Muscle of leg (tissue), 11 donors: ENCODE results near the gene MMS19. TPM values are rescaled to one million over a fixed set of nuclear protein-coding genes. Genes with fewer than 3 reads are reported as not detected.
"Not testable (repeated sequence)": the region's sequence is repeated elsewhere in the genome, so short reads cannot be mapped to it uniquely, and the experiment has no call there.

ENCODE experiments used
- DNase-seq: peaks from one replicate; pipeline ENCODE4 v3.0.0; 2013
- H3K27ac ChIP-seq: one replicate; pipeline ENCODE4 v1.5.1; 2013; ENCODE audit warnings: mild to moderate bottlenecking, low read length, control low read depth
- H3K27me3 ChIP-seq: one replicate; pipeline ENCODE4 v1.6.1; 2013; ENCODE audit warnings: low read length; ENCODE audit not compliant: control insufficient read depth, insufficient read depth
- H3K36me3 ChIP-seq: one replicate; pipeline ENCODE4 v1.6.1; 2013; ENCODE audit warnings: low read length; ENCODE audit not compliant: control insufficient read depth, insufficient read depth
- H3K4me1 ChIP-seq: one replicate; pipeline ENCODE4 v1.6.1; 2013; ENCODE audit warnings: low read length; ENCODE audit not compliant: control insufficient read depth, insufficient read depth
- H3K4me3 ChIP-seq: one replicate; pipeline ENCODE4 v1.5.1; 2013; ENCODE audit warnings: low read length, control low read depth
- H3K9me3 ChIP-seq: replicated peaks from 2 replicates; pipeline ENCODE4 v1.6.1; 2013; ENCODE audit warnings: low read depth, low read length; ENCODE audit not compliant: control insufficient read depth
- WGBS: methylation state at CpG from one replicate; pipeline ENCODE4 v1.1.5; 2013; ENCODE audit warnings: missing lambda C conversion rate; ENCODE audit not compliant: insufficient coverage; 5-methylcytosine and 5-hydroxymethylcytosine counted together
- polyA plus RNA-seq, 8 donors: library from polyadenylated mRNA; unstranded; fragments of 120-200 nt; gene quantifications; one replicate each; pipeline versions ENCODE4 v1.2.1 to v1.2.3, GENCODE V29; 2013; ENCODE audit warnings: inconsistent platforms in 1 of 8, low replicate concordance in 1 of 8; ENCODE audit not compliant: insufficient read length in 8 of 8, insufficient read depth in 1 of 8
- total RNA-seq: library from RNA; stranded (reverse); fragments of 120-200 nt; gene quantifications from one replicate; pipeline ENCODE4 v1.2.4, GENCODE V29; 2013

MMS19 gene
- total and polyA plus RNA-seq, 9 donors = 51.9 to 70.8 (median 64.9) TPM

DNA sequence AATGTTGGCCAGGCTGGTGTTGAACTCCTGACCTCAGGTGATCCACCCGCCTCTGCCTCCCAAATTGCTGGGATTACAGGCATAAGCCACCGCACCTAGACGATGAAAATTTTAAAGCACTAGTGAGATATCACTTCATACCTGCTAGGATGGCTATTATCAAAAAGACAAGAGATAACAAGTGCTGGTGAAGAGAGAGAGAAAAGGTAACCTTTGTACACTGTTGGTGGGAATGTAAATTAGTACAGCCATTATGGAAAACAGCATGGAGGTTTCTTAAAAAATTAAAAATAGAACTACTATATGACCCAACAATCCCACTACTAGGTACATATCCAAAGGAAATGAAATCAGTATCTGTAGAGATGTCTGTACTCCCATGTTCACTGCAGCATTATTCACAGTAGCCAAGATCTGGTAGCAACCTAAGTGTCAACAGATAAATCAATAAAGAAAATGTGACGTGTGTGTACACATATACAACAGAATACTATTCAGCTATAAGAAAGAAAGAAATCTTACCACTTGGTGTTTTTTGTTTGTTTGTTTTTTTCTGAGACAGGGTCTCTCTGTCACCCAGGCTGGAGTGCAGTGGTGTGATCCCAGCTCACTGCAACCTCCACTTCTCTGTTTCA is 12.5 kb downstream of the MMS19 start:
- DNase-seq = no peak
- H3K4me1 ChIP-seq = peaks cover 12% of the 10 kb centered on the region
- H3K27me3 ChIP-seq = no peaks in the 10 kb centered on the region
- WGBS = no CpG with 5 or more reads among the region's 4 CpGs
- H3K27ac ChIP-seq = no peak overlapping the region
- no peak overlapping the region for H3K4me3 ChIP-seq
- no peaks in the 10 kb centered on the region for H3K9me3 ChIP-seq
- peaks cover 22% of the 10 kb centered on the region for H3K36me3 ChIP-seq

DNA sequence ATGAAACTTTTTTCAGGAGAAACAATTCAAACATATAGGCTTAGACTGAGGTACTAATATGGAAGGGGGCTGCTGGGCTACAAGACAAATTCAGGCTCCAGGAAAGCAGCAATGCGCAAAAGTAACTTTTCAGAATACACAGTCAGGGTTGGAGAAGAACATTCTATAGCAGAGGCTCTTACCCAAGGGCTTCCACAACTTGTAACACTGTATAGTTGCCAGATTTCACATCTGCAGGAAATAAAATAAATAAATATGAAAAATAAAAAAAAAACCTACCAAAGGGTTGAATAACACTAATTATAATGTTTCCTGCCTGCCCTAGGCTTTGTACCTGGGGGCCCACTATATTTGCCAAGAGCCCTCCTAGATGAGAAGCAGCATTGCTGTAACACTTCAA is 14.3 kb downstream of the MMS19 start:
- H3K27ac ChIP-seq = peak overlapping the region; percentile 57
- H3K4me1 ChIP-seq = peaks cover 4% of the 10 kb centered on the region
- H3K4me3 ChIP-seq = no peak overlapping the region
- peaks cover 38% of the 10 kb centered on the region for H3K36me3 ChIP-seq
- WGBS = 60% methylated on average over 1 of the region's 1 CpG
- H3K27me3 ChIP-seq = no peaks in the 10 kb centered on the region
- peak; percentile 81 for DNase-seq
- no peaks in the 10 kb centered on the region for H3K9me3 ChIP-seq

DNA sequence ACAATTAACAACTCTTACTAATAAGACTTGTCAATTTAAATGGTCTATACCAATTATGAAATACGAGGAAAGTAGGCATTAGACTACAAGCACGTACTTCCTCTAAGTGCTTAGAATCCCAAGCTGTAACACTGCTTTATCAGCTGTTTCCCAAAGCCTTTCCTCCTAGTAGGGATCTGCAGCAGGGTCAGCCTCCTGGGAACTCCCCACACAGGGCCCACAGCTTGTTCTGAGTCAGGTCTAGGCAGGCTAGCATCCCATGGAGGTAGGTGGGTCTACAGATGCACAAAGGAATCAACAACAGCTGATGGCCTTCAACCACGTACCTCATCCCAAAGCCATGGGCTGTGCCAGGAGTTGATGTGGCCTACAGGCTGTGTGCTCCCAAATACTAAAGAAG is 14.7 kb downstream of the MMS19 start:
- DNase-seq = no peak
- peaks cover 4% of the 10 kb centered on the region for H3K4me1 ChIP-seq
- H3K4me3 ChIP-seq = no peak overlapping the region
- no peaks in the 10 kb centered on the region for H3K27me3 ChIP-seq
- H3K9me3 ChIP-seq = no peaks in the 10 kb centered on the region
- H3K27ac ChIP-seq = peak overlapping the region; percentile 57
- peaks cover 41% of the 10 kb centered on the region for H3K36me3 ChIP-seq
- WGBS = no CpG with 5 or more reads among the region's 3 CpGs

DNA sequence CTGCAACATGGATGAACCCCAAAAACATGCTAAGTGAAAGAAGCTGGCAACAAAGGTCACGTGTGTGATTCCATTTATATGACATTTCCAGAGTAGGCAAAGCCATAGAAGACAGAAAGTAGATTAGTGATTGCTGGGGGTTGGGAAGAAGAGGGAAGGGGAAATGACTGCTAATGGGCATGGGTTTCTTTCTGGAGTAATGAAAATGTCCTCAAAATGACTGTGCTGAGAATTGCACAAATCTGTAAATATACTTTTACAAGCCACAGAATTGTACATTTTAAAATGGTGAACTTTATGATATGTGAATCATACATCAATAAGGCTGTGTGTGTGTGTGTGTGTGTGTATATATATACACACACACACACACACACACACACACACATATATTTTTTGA is 15.8 kb downstream of the MMS19 start:
- DNase-seq = no peak
- H3K4me3 ChIP-seq = no peak overlapping the region
- WGBS = 80% methylated on average over 1 of the region's 1 CpG
- no peaks in the 10 kb centered on the region for H3K9me3 ChIP-seq
- H3K36me3 ChIP-seq = peaks cover 50% of the 10 kb centered on the region
- H3K4me1 ChIP-seq = peaks cover 4% of the 10 kb centered on the region
- no peak overlapping the region for H3K27ac ChIP-seq
- no peaks in the 10 kb centered on the region for H3K27me3 ChIP-seq

GRCh38 chr10:97481071-97481470 is 17.2 kb downstream of the MMS19 start:
- Histone ChIP-seq H3K9me3 (no peaks in the 10 kb centered on the region), H3K4me1 (peaks cover 4% of the 10 kb centered on the region), H3K4me3 (no peak overlapping the region), H3K36me3 (peaks cover 63% of the 10 kb centered on the region), H3K27ac (no peak overlapping the region), H3K27me3 (no peaks in the 10 kb centered on the region)
- no peak for DNase-seq
- WGBS = 93% methylated on average over 2 of the region's 4 CpGs

DNA sequence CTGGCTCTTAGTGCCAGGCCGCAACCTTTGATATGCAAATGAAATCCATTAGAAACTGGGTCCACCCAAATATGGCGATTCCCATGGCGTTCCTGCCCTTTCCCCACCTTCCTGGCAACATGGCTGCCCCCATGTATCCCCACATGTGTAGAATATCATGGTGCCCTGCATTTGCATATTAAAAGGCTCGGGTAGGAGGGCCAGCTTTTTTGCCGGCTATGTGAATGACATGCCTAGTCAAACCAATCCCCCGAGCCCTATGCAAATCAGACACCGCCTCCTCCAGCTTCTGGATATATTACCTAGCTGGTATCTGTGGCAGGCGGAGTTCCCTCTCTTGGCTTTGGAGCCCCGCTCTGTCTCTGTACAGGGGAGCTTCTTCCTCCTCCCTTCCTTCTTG is 18.3 kb downstream of the MMS19 start:
- Histone ChIP-seq H3K27ac (no peak overlapping the region), H3K4me3 (no peak overlapping the region), H3K4me1 (peaks cover 4% of the 10 kb centered on the region), H3K27me3 (no peaks in the 10 kb centered on the region), H3K9me3 (no peaks in the 10 kb centered on the region), H3K36me3 (peaks cover 70% of the 10 kb centered on the region)
- WGBS = 83% methylated on average over 7 of the region's 9 CpGs
- no peak for DNase-seq

DNA sequence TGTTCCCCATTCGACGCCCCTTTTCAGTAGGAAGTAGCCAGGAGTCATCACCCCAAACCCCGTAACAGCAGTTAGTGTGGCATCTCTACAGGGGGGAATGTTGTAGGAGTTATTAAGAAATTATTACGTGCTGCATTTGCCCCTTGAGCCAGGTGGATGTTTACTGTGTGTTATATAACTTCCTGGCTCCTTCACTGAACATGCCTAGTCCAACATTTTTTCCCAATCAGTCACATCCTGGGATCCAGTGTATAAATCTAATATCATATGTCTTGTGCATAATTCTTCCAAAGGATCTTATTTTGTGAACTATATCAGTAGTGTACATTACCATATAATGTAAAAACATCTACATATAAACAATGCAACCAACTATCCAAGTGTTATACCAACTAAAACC is 18.8 kb downstream of the MMS19 start:
- not testable (repeated sequence) for H3K9me3 ChIP-seq, H3K27me3 ChIP-seq, DNase-seq, H3K4me3 ChIP-seq, H3K4me1 ChIP-seq, H3K27ac ChIP-seq
- peaks cover 68% of the 10 kb centered on the region for H3K36me3 ChIP-seq
- no CpG with 5 or more reads among the region's 4 CpGs for WGBS

DNA sequence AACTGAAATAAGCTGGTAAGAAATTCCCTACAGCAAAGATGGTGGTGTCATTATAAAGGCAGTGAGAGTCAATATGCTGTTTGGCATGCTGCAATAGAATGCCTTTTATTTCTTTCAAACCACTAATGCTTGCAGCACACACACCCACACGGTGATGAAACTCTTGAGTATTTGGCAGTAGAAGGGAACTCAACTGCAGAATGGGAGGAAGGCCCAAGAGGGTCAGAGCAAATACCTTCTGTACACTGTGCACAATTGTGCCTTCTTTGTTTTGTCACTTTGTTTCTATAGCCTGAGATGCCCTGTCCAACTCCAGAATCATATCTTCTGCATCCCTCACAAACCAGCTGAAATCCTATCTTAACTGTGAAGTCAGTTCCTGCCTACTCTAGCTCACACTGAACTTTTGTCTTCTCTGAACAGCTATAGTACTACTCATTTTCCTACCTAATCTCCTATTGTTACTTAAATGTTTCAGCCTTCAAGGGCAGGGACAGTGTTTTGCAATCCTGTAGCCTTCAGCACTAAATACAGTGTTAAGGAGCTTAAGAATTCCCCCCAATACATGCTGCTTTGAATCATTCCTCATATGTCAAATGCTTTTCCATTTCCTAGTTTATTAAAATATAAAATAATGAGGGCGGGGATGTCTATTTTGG is 22.2 kb downstream of the MMS19 start:
- H3K4me3 ChIP-seq = no peak overlapping the region
- H3K4me1 ChIP-seq = no peaks in the 10 kb centered on the region
- no peak overlapping the region for H3K27ac ChIP-seq
- no CpG with 5 or more reads among the region's 2 CpGs for WGBS
- no peaks in the 10 kb centered on the region for H3K9me3 ChIP-seq
- H3K27me3 ChIP-seq = no peaks in the 10 kb centered on the region
- peaks cover 74% of the 10 kb centered on the region for H3K36me3 ChIP-seq
- DNase-seq = no peak

DNA sequence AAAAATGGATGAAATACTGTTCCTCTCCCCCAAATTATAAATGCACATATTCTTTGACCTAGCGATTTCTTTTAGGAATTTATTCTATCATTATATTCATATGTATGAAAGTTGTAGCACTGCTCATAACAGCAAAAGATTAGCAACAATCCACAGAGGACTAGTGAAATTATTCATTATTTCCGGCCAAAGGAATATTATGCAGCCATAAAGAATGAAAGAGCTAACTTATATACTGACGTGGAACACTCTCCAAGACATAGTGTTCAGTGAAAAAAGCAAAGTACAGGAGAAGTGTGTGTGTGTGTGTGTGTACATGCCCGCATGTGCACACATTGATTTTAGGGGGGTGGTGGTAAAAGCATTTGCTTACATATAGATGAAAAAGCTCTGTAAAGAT is 23.3 kb downstream of the MMS19 start:
- Histone ChIP-seq H3K36me3 (peaks cover 72% of the 10 kb centered on the region), H3K27me3 (no peaks in the 10 kb centered on the region), H3K9me3 (no peaks in the 10 kb centered on the region), H3K27ac (no peak overlapping the region), H3K4me3 (no peak overlapping the region), H3K4me1 (no peaks in the 10 kb centered on the region)
- no CpG with 5 or more reads among the region's 4 CpGs for WGBS
- DNase-seq = no peak

GRCh38 chr10:97468781-97469180 is 29.4 kb downstream of the MMS19 start:
- peaks cover 86% of the 10 kb centered on the region for H3K36me3 ChIP-seq
- H3K27ac ChIP-seq, H3K4me1 ChIP-seq, DNase-seq, H3K4me3 ChIP-seq, H3K9me3 ChIP-seq, H3K27me3 ChIP-seq: not testable (repeated sequence)
- 92% methylated on average over 11 of the region's 12 CpGs for WGBS
